ENCODE data around the gene AUP1.
"Not testable (repeated sequence)": the region's sequence is repeated elsewhere in the genome, so short reads cannot be mapped to it uniquely, and the experiment has no call there.

Gene AUP1

GRCh38 chr2:74566076-74566753, 36.7 kb upstream of the AUP1 start:
- H3K4me3 ChIP-seq (ENCODE audit: control insufficient read depth, low read depth, low read length), result no peak overlapping the region
- no peak for DNase-seq (ENCODE audit: low read depth)
- TF ChIP-seq, protein P1, sequence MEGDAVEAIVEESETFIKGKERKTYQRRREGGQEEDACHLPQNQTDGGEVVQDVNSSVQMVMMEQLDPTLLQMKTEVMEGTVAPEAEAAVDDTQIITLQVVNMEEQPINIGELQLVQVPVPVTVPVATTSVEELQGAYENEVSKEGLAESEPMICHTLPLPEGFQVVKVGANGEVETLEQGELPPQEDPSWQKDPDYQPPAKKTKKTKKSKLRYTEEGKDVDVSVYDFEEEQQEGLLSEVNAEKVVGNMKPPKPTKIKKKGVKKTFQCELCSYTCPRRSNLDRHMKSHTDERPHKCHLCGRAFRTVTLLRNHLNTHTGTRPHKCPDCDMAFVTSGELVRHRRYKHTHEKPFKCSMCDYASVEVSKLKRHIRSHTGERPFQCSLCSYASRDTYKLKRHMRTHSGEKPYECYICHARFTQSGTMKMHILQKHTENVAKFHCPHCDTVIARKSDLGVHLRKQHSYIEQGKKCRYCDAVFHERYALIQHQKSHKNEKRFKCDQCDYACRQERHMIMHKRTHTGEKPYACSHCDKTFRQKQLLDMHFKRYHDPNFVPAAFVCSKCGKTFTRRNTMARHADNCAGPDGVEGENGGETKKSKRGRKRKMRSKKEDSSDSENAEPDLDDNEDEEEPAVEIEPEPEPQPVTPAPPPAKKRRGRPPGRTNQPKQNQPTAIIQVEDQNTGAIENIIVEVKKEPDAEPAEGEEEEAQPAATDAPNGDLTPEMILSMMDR (conservative IDR thresholded peaks at IDR 0.05; ENCODE audit: control insufficient read depth, insufficient read depth, low read depth, low read length), result no peak

DNA sequence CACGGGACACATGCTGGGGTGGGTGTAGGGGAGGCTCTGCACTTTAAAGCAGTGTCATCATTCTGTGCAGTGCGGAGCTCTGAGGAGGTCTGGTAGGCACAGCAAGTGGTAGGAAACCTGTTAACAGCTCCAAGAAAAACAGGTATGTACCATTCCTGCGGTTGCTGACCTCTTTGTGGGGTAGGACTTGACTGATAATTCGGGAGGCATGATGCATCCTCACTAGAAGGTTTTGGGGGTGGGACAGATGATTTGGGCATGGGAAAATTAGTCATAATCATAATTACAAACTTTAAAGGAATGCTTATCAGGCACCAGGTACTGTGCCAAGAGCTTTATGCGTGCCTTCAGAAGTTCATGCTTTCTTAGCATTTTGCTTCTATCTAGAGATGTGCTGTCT, 34.7 kb upstream of the AUP1 start:
- peak; percentile 56 for DNase-seq (ENCODE audit: low read depth)
- H3K4me3 ChIP-seq (ENCODE audit: control insufficient read depth, low read depth, low read length), result no peak overlapping the region
- TF ChIP-seq, protein P1 (conservative IDR thresholded peaks at IDR 0.05; ENCODE audit: control insufficient read depth, insufficient read depth, low read depth, low read length), result no peak

DNA sequence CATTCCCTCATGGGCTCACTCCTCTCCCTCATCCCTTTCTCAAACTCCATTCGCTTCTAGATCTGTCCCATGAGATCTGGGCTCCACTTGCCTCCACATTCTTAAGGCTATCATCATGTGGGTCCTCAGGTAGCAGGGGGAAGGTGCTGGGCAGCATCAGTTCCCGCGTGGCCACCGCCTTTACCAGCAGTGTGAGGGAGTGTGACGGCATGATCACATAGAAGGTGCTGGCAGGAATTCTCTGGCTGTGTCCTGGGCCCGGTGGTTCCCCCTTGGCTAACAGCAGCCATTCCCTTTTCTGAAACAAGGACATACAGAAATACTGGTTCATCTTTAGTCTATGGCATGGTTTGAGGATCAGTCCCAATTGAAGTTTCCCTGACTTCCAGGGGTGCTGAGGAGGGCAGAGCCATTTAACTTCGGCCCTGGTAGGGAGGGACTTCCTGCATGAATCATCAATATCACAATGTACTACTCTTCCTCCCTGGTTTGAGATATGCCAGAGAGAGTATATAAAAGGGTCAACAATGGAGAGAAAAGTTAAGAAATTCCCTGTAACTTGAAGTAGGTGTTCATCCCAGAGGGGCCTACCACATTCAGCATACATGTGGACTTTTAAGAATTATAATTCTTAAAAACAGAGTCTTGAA, 32.7 kb upstream of the AUP1 start:
- no peak for DNase-seq (ENCODE audit: low read depth)
- TF ChIP-seq, protein P1 (conservative IDR thresholded peaks at IDR 0.05; ENCODE audit: control insufficient read depth, insufficient read depth, low read depth, low read length), result no peak
- no peak overlapping the region for H3K4me3 ChIP-seq (ENCODE audit: control insufficient read depth, low read depth, low read length)

DNA sequence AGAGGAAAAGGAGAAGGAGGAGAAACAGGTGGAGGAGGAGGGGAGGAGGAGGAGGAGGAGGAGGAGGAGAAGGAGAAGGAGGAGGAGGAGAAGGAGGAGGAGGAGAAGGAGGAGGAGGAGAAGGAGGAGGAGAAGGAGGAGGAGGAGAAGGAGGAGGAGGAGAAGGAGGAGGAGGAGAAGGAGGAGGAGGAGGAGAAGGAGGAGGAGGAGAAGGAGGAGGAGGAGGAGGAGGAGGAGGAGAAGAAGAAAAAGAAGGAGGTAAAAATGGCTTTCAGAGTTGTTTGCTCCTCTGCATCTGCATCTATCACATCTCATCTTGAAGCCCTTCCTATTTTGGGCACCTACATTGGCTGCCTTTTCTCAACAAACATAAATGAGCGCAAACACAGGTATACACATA, 31.5 kb upstream of the AUP1 start:
- not testable (repeated sequence) for DNase-seq (ENCODE audit: low read depth); H3K4me3 ChIP-seq (ENCODE audit: control insufficient read depth, low read depth, low read length)

DNA sequence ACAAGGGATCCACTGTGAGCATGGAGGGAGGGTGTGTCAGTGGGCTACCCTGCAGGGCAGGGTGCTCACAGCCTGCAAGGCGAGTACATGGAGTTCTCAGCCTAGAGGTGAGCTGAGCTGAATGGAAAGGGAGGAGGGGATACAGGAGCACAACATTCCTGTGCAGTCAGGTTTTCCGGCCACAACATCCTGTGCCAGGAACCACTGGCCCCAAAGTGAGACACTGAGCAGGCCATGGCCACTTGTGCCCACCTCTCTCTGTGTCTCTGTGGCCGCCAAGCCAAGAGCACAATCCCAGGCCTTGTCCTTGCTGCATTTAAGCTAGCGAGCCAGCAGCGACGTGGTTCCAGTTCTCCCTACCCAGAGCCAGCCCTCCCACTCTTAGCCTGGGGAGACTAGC, 31.1 kb upstream of the AUP1 start:
- TF ChIP-seq, protein P1 (conservative IDR thresholded peaks at IDR 0.05; ENCODE audit: control insufficient read depth, insufficient read depth, low read depth, low read length), result no peak
- H3K4me3 ChIP-seq (ENCODE audit: control insufficient read depth, low read depth, low read length), result no peak overlapping the region

GRCh38 chr2:74559912-74560311, 30.4 kb upstream of the AUP1 start:
- TF ChIP-seq, protein P1 (conservative IDR thresholded peaks at IDR 0.05; ENCODE audit: control insufficient read depth, insufficient read depth, low read depth, low read length), result no peak
- no peak for DNase-seq (ENCODE audit: low read depth)
- H3K4me3 ChIP-seq (ENCODE audit: control insufficient read depth, low read depth, low read length), result no peak overlapping the region

More for the DNA sequence above, 31.1 kb upstream of the AUP1 start:
- no peak for DNase-seq (ENCODE audit: low read depth)
